ENCODE results near the gene SMIM44. TPM values are rescaled to one million over a fixed set of nuclear protein-coding genes. Genes with fewer than 3 reads are reported as not detected.

The SMIM44 gene
- polyA plus RNA-seq, 3 donors, result not detected

- peaks cover under 1% of the 10 kb centered on the region for H3K4me1 Mint-ChIP-seq
- Histone ChIP-seq H3K9ac (ENCODE audit: insufficient read depth, low read length, poor library complexity, severe bottlenecking) (no peak overlapping the region), H3K4me3 (replicated peaks in 1 of 3; ENCODE audit: low read depth in 2 of 3, low read length in 3 of 3) (no peak overlapping the region), H3K9me3 (replicated peaks in 1 of 2; ENCODE audit: control insufficient read depth in 1 of 2, insufficient read depth in 1 of 2, low read length in 2 of 2) (no peaks in the 10 kb centered on the region), H3K27ac (ENCODE audit: low read depth in 1 of 2, low read length in 2 of 2) (no peak overlapping the region), H3K79me2 (ENCODE audit: insufficient read depth, low read length) (no peaks in the 10 kb centered on the region), H3K4me2 (replicated peaks; ENCODE audit: extremely low read depth, low read length, poor library complexity, severe bottlenecking) (no peak overlapping the region), H3K4me1 (ENCODE audit: control insufficient read depth in 1 of 2, insufficient read depth in 2 of 2, low read length in 2 of 2) (peaks cover 0 to 3% of the 10 kb centered on the region in 2 donors), H3K27me3 (ENCODE audit: control insufficient read depth in 2 of 2, insufficient read depth in 2 of 2, low read length in 2 of 2) (no peaks in the 10 kb centered on the region), H2AFZ (ENCODE audit: insufficient read depth, low read depth, low read length, poor library complexity, severe bottlenecking) (no peak overlapping the region), H3K36me3 (replicated peaks in 1 of 2; ENCODE audit: control insufficient read depth in 1 of 2, insufficient read depth in 2 of 2, low read length in 2 of 2) (peaks cover 61 to 82% of the 10 kb centered on the region in 2 donors), H4K20me1 (ENCODE audit: insufficient read depth, low read length) (peaks cover 25% of the 10 kb centered on the region)
- H3K27ac Mint-ChIP-seq, result no peak overlapping the region
- 97% methylated on average over 29 of the region's 33 CpGs for WGBS (ENCODE audit: insufficient coverage)
- intact Hi-C loops (cut with micrococcal nuclease), result no loop called here
- peaks cover 34 to 46% of the 10 kb centered on the region in 2 donors for H3K36me3 Mint-ChIP-seq
- no peak for DNase-seq
- H3K27me3 Mint-ChIP-seq (ENCODE audit: low read depth in 3 of 3), result no peaks in the 10 kb centered on the region
- H3K9me3 Mint-ChIP-seq, result peaks cover 0 to 1% (median 0%) of the 10 kb centered on the region in 7 donors
- no peak overlapping the region for H3K4me3 Mint-ChIP-seq
- no peak for TF ChIP-seq CTCF (IDR thresholded peaks at IDR 0.05)
Measured at GRCh38 chr19:3532154-3532786, 49.0 kb upstream of the SMIM44 start.

DNA sequence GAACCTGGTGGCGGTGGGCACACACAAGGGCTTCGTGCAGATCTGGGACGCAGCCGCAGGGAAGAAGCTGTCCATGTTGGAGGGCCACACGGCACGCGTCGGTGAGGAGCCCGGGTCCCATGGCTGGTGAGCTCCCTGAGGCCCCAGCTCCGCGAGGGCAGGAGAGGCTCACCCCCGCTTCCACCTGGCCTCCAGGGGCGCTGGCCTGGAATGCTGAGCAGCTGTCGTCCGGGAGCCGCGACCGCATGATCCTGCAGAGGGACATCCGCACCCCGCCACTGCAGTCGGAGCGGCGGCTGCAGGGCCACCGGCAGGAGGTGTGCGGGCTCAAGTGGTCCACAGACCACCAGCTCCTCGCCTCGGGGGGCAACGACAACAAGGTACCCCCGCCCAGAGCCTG, 48.5 kb upstream of the SMIM44 start:
- H3K4me3 ChIP-seq (replicated peaks in 1 of 3; ENCODE audit: low read depth in 2 of 3, low read length in 3 of 3), result no peak overlapping the region
- H3K9me3 ChIP-seq (replicated peaks in 1 of 2; ENCODE audit: control insufficient read depth in 1 of 2, insufficient read depth in 1 of 2, low read length in 2 of 2), result no peaks in the 10 kb centered on the region
- H2AFZ ChIP-seq (ENCODE audit: insufficient read depth, low read depth, low read length, poor library complexity, severe bottlenecking), result no peak overlapping the region
- H3K9ac ChIP-seq (ENCODE audit: insufficient read depth, low read length, poor library complexity, severe bottlenecking), result no peak overlapping the region
- peaks cover 67 to 87% of the 10 kb centered on the region in 2 donors for H3K36me3 ChIP-seq (replicated peaks in 1 of 2; ENCODE audit: control insufficient read depth in 1 of 2, insufficient read depth in 2 of 2, low read length in 2 of 2)
- H3K4me3 Mint-ChIP-seq, result no peak overlapping the region
- no peak for TF ChIP-seq CTCF (IDR thresholded peaks at IDR 0.05)
- H3K27ac ChIP-seq (ENCODE audit: low read depth in 1 of 2, low read length in 2 of 2), result no peak overlapping the region
- H3K4me1 ChIP-seq (ENCODE audit: control insufficient read depth in 1 of 2, insufficient read depth in 2 of 2, low read length in 2 of 2), result no peaks in the 10 kb centered on the region
- H3K4me1 Mint-ChIP-seq, result no peaks in the 10 kb centered on the region
- H3K4me2 ChIP-seq (replicated peaks; ENCODE audit: extremely low read depth, low read length, poor library complexity, severe bottlenecking), result no peak overlapping the region
- 98% methylated on average over 26 of the region's 29 CpGs for WGBS (ENCODE audit: insufficient coverage)
- H3K27me3 ChIP-seq (ENCODE audit: control insufficient read depth in 2 of 2, insufficient read depth in 2 of 2, low read length in 2 of 2), result no peaks in the 10 kb centered on the region
- H3K27ac Mint-ChIP-seq, result no peak overlapping the region
- H3K79me2 ChIP-seq (ENCODE audit: insufficient read depth, low read length), result no peaks in the 10 kb centered on the region
- DNase-seq, result no peak
- H4K20me1 ChIP-seq (ENCODE audit: insufficient read depth, low read length), result peaks cover 28% of the 10 kb centered on the region
- peaks cover 0 to 1% (median 0%) of the 10 kb centered on the region in 3 donors for H3K27me3 Mint-ChIP-seq (ENCODE audit: low read depth in 3 of 3)
- H3K9me3 Mint-ChIP-seq, result peaks cover 0 to 1% (median 0%) of the 10 kb centered on the region in 7 donors
- intact Hi-C loops (cut with micrococcal nuclease), result no loop called here
- peaks cover 39 to 50% of the 10 kb centered on the region in 2 donors for H3K36me3 Mint-ChIP-seq

Measured in CD14-positive monocyte (primary cell).